ENCODE results near the gene RGS17.

Gene RGS17

GRCh38 chr6:152983637-152984512, 147.2 kb downstream of the RGS17 start:
- no peak for TF ChIP-seq TEAD4 (IDR thresholded peaks at IDR 0.05)
- TF ChIP-seq NFIC (IDR thresholded peaks at IDR 0.05): no peak
- TF ChIP-seq CREB1 (IDR thresholded peaks at IDR 0.05; ENCODE audit: low read depth): no peak
- TF ChIP-seq RAD21 (IDR thresholded peaks at IDR 0.05; ENCODE audit: low read depth): no peak
- TF ChIP-seq TCF12 (IDR thresholded peaks at IDR 0.05; ENCODE audit: low read depth): peak; percentile 47; the same call in 1 of the 2 replicates
- TF ChIP-seq CEBPB (IDR thresholded peaks at IDR 0.05): no peak
- no peak for TF ChIP-seq REST (IDR thresholded peaks at IDR 0.05; ENCODE audit: low read depth)
- TF ChIP-seq EP300 (IDR thresholded peaks at IDR 0.05; ENCODE audit: borderline replicate concordance): no peak
- no peak for TF ChIP-seq EGR1 (IDR thresholded peaks at IDR 0.05)
- no peak for TF ChIP-seq MAX (IDR thresholded peaks at IDR 0.05)
- TF ChIP-seq TAF1 (IDR thresholded peaks at IDR 0.05; ENCODE audit: low read depth): peak; percentile 79
- TF ChIP-seq USF1 (IDR thresholded peaks at IDR 0.05): no peak
- TF ChIP-seq YY1 (IDR thresholded peaks at IDR 0.05; ENCODE audit: low read depth): no peak
- peak; percentile 41; the same call in 1 of the 2 replicates for TF ChIP-seq ZBTB7A (IDR thresholded peaks at IDR 0.05; ENCODE audit: low read depth)
- TF ChIP-seq FOXM1 (IDR thresholded peaks at IDR 0.05; ENCODE audit: borderline replicate concordance, low read depth): 0 out of 2 replicates have a peak, but pooled peaks have one; percentile 11

GRCh38 chr6:152982904-152983636, 148.0 kb downstream of the RGS17 start, which contains the start of gene FBXO5:
Gene FBXO5 (minus strand): TSS chr6:152983041. CDS start chr6:152982959, 82 bp downstream.
- TF ChIP-seq RAD21 (IDR thresholded peaks at IDR 0.05; ENCODE audit: low read depth) (no peak), FOXM1 (IDR thresholded peaks at IDR 0.05; ENCODE audit: borderline replicate concordance, low read depth) (peak; percentile 92), TEAD4 (IDR thresholded peaks at IDR 0.05) (peak; percentile 10; the same call in 1 of the 2 replicates), MAX (IDR thresholded peaks at IDR 0.05) (peak; percentile 85), TCF12 (IDR thresholded peaks at IDR 0.05; ENCODE audit: low read depth) (peak; percentile 24; the same call in 1 of the 2 replicates), EGR1 (IDR thresholded peaks at IDR 0.05) (0 out of 2 replicates have a peak, but pooled peaks have one; percentile 11), USF1 (IDR thresholded peaks at IDR 0.05) (no peak; the same call in 1 of the 2 replicates)

GRCh38 chr6:152981989-152982903, 148.8 kb downstream of the RGS17 start:
- no peak for TF ChIP-seq RAD21 (IDR thresholded peaks at IDR 0.05; ENCODE audit: low read depth)
- no peak for TF ChIP-seq MAX (IDR thresholded peaks at IDR 0.05)
- no peak for TF ChIP-seq REST (IDR thresholded peaks at IDR 0.05; ENCODE audit: low read depth)
- TF ChIP-seq TAF1 (IDR thresholded peaks at IDR 0.05; ENCODE audit: low read depth): no peak
- TF ChIP-seq USF1 (IDR thresholded peaks at IDR 0.05): no peak
- no peak for TF ChIP-seq ZBTB7A (IDR thresholded peaks at IDR 0.05; ENCODE audit: low read depth)
- TF ChIP-seq TEAD4 (IDR thresholded peaks at IDR 0.05): no peak
- TF ChIP-seq FOXM1 (IDR thresholded peaks at IDR 0.05; ENCODE audit: borderline replicate concordance, low read depth): no peak
- TF ChIP-seq TCF12 (IDR thresholded peaks at IDR 0.05; ENCODE audit: low read depth): no peak
- no peak for TF ChIP-seq EP300 (IDR thresholded peaks at IDR 0.05; ENCODE audit: borderline replicate concordance)
- no peak for TF ChIP-seq CREB1 (IDR thresholded peaks at IDR 0.05; ENCODE audit: low read depth)
